Epidermal melanocyte (primary cell): ENCODE data around the gene BAG2.

Experiments used
- DNase-seq: peaks from one replicate; pipeline ENCODE4 v3.0.0; 2011; ENCODE audit warnings: low spot score; ENCODE audit not compliant: insufficient read length

The BAG2 gene

DNA sequence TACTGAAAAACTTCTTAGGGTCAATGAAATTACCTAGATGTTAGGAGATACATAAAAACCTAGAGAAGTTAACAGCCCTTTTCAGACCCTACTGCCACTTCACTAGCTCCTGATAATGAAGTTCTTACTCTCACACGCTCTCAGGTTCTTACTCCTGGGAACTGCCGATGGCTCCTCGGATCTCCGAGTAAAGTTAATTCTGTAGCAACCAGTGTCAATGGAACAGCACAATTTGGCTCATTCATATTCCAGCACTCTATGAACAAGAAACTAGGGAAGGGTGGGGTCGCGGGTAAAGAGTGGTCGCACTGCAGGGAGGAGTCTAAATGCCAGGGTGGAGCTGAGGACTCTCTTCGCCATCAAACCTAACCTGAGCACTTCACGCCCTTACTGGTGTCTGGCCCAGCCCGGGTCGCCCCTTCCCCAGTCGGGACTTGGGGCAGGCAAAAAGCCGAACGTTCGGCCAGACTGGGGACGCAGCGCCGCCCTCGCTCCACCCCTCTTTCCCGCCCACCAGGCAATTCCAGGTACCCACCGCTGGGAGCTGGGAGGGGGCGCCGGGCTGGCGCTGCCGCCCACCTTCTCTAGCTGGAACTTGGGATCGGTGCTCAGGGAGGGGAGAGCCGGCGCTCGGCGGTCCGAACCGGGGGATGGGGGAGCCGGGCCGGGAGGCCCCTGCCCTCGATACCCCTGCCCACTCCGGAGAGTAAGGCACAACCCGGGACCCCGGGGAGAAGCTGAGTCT lies 49.2 kb downstream of the BAG2 start:
- DNase-seq, result no peak

DNA sequence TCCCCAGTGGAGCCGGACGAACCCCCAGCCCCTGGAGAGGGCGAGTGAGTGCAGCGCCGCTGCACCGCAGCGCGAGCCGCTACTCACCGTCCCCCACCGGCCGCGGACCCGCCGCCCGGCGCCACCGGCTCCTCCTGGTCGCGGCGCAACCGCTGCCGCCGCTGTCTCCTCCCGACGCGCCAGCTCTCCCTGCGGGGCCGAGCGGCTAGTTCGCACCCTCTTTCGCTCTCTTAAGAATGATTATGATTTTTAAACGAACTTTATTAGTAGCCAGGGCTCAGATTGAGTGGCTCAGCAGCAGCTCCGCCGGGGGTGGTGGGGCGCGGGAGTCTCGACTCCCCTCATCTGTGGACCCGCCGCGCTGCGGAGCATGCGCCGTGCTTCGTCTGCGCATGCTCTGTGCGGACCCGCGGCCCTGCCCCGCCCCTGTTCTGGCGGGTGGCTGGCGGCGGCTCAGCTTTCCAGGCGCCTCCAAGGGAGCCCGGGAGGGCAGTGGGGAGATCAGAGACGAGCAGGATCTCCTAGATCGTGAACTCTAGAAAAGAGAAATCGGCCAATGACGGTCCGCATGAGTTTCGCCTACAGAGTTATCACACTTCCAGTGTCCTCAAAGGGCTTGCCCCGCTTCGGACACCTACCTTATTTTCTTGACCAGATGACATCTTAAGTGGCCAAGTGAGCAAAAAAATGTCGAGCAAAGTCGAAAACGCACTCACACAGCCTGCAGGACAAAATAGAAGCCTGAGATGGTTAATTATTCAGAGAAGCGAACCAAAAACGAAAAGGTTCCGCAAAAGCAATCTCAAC lies 50.0 kb downstream of the BAG2 start, which contains the start of gene RAB23:
TSS of gene RAB23 (minus strand) at position 372 of the 807 bp plus-strand sequence. CDS start 11,927 bp downstream, outside the sequence.
- DNase-seq, result peak; percentile 72

DNA sequence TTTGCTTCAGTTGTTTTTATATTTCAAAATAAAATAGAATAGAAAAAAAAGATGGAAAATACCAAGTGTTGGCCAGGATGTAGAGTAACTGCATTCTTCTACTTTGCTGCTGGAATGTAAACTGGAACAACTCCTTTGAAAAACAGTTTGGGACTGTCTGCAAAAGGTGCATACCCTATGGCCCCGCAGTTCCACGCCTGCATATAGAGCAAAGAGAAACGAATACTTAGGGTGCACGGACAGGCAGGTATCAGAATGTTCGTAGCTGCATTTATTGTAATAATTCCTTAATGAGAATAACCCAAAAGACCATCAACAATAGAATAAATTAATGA lies 50.6 kb downstream of the BAG2 start:
- DNase-seq, result no peak

DNA sequence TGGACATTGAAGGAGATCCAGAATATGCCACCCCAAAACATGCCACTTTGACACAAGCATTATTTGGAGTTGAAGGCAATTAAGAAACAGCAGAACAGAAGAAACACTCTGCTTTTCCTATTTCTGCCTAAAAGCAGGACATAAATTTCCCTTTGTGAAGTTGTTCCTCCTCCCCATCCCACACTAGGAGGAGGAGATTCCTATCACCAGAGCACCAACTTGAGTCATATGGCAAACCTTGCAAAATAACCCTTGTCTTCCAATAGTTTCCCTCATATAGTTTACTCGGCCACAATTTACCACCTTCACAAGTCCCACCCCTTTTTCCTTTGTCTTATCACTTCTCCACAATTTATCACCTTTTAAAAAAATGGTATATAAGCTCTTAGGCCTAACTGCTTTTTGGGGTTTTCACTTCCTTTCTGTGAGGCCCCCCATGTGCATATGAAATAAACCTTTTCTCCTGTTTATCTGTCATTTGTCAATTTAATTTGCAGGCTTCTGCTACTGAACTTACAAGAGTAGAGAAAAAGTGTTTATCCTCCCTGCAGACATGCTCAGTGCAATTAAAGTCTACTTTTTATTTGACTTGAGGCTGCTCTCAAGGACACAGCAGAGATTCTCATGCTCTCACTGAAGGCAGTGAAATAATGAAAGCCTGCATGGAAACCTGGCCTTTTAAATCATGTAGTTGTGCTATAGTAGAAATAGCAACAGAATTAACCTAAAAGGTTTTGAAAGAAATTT lies 52.8 kb downstream of the BAG2 start:
- DNase-seq, result no peak

DNA sequence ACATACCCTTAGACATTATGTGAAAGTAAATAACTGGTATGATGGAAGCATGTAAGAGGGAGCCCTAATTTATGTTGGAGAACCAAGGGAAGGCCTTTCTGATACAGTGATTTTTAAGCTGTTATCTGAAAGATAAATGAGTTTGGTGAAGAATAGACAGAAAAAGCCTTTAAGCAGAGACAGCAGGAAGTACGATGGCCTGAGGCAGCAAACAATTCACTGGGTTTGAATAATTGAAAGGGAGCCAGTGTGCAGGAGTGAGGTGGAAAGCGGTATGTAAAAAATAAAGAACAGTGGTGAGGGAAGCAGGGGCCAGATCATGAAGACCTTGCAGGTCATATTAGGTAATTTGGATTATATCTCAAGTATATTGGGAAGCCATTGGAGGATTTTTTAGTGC lies 54.1 kb downstream of the BAG2 start:
- DNase-seq, result no peak
